Liver (tissue), 9 donors: ENCODE data around the gene NFIA. TPM values are rescaled to one million over a fixed set of nuclear protein-coding genes. Genes with fewer than 3 reads are reported as not detected.

Experiments used
- DNase-seq: peaks from one replicate; pipeline ENCODE4 v3.0.0-alpha.2; 2017; ENCODE audit warnings: low spot score
- H3K27ac ChIP-seq, 2 donors: one replicate each; pipeline ENCODE4 v1.7.0; 2013; ENCODE audit warnings: inconsistent platforms in 2 of 2, low read length in 2 of 2, control low read depth in 1 of 2, low read depth in 1 of 2, mild to moderate bottlenecking in 1 of 2
- H3K27me3 ChIP-seq, 4 donors: one replicate each; pipeline versions ENCODE4 v1.6.1 to v1.7.0; 2013; ENCODE audit warnings: low read length in 3 of 4, inconsistent platforms in 1 of 4, mild to moderate bottlenecking in 1 of 4, moderate library complexity in 1 of 4; ENCODE audit not compliant: control insufficient read depth in 4 of 4, insufficient read depth in 4 of 4
- H3K36me3 ChIP-seq, 4 donors: one replicate each; pipeline versions ENCODE4 v1.6.1 to v1.7.0; 2013; ENCODE audit warnings: low read length in 3 of 4, mild to moderate bottlenecking in 3 of 4, low read depth in 1 of 4, moderate library complexity in 1 of 4; ENCODE audit not compliant: control insufficient read depth in 4 of 4, insufficient read depth in 3 of 4
- H3K4me1 ChIP-seq, 4 donors: one replicate each; pipeline versions ENCODE4 v1.6.1 to v1.7.0; 2013; ENCODE audit warnings: low read length in 3 of 4, mild to moderate bottlenecking in 3 of 4, moderate library complexity in 1 of 4; ENCODE audit not compliant: control insufficient read depth in 4 of 4, insufficient read depth in 4 of 4
- H3K4me3 ChIP-seq, 3 donors: one replicate each; pipeline versions ENCODE4 v1.6.1 to v1.7.0; 2013; ENCODE audit warnings: low read length in 3 of 3, control low read depth in 1 of 3, low read depth in 1 of 3, mild to moderate bottlenecking in 1 of 3
- H3K9ac ChIP-seq, 2 donors: one replicate each; pipeline ENCODE4 v1.7.0; 2013; ENCODE audit warnings: low read length in 2 of 2, mild to moderate bottlenecking in 2 of 2, moderate library complexity in 2 of 2, control low read depth in 1 of 2, low read depth in 1 of 2
- H3K9me3 ChIP-seq, 4 donors: one replicate each; pipeline versions ENCODE4 v1.6.1 to v1.7.0; 2013; ENCODE audit warnings: low read length in 3 of 4; ENCODE audit not compliant: control insufficient read depth in 4 of 4
- EGR1 ChIP-seq, 2 donors: IDR thresholded peaks; 2 replicates each; pipeline ENCODE4 v1.6.1; 2016 to 2018; ENCODE audit warnings: antibody characterized with exemption in 2 of 2, low read depth in 2 of 2
- FOXA1 ChIP-seq: IDR thresholded peaks from 2 replicates; pipeline ENCODE4 v1.6.1; 2016; ENCODE audit warnings: antibody characterized with exemption
- FOXA2 ChIP-seq: IDR thresholded peaks from 2 replicates; pipeline ENCODE4 v1.6.1; 2016; ENCODE audit warnings: antibody characterized with exemption
- GABPA ChIP-seq, 2 donors: IDR thresholded peaks in 1 of 2; conservative IDR thresholded peaks in 1 of 2; 2 replicates each; pipeline ENCODE4 v1.6.1; 2016; ENCODE audit warnings: antibody characterized with exemption in 2 of 2, mild to moderate bottlenecking in 1 of 2, moderate library complexity in 1 of 2
- HNF4A ChIP-seq, 2 donors: conservative IDR thresholded peaks; 2 replicates each; pipeline ENCODE4 v1.6.1; 2016; ENCODE audit warnings: antibody characterized with exemption in 2 of 2, mild to moderate bottlenecking in 2 of 2
- HNF4G ChIP-seq: IDR thresholded peaks from 2 replicates; pipeline ENCODE4 v1.6.1; 2016; ENCODE audit warnings: antibody characterized with exemption
- JUND ChIP-seq, 2 donors: IDR thresholded peaks; 2 replicates each; pipeline ENCODE4 v1.6.1; 2016; ENCODE audit warnings: antibody characterized with exemption in 2 of 2
- NR2F2 ChIP-seq: IDR thresholded peaks from 2 replicates; pipeline ENCODE4 v1.6.1; 2016; ENCODE audit warnings: antibody characterized with exemption
- RAD21 ChIP-seq, 2 donors: IDR thresholded peaks; 2 replicates each; pipeline ENCODE4 v1.6.1; 2016; ENCODE audit warnings: antibody characterized with exemption in 2 of 2, mild to moderate bottlenecking in 2 of 2
- RXRA ChIP-seq, 2 donors: IDR thresholded peaks; 2 replicates each; pipeline ENCODE4 v1.6.1; 2017 to 2018; ENCODE audit warnings: antibody characterized with exemption in 2 of 2, mild to moderate bottlenecking in 1 of 2
- SP1 ChIP-seq: IDR thresholded peaks from 2 replicates; pipeline ENCODE4 v1.6.1; 2018; ENCODE audit warnings: antibody characterized with exemption, mild to moderate bottlenecking
- TAF1 ChIP-seq: conservative IDR thresholded peaks from 2 replicates; pipeline ENCODE4 v1.6.1; 2016; ENCODE audit warnings: antibody characterized with exemption, mild to moderate bottlenecking
- YY1 ChIP-seq: IDR thresholded peaks from 2 replicates; pipeline ENCODE4 v1.6.1; 2016; ENCODE audit warnings: antibody characterized with exemption, mild to moderate bottlenecking
- WGBS: extraction: QIAGEN DNeasy Blood & Tissue Kit; methylation state at CpG from one replicate; pipeline ENCODE4 v1.1.7; 2013; 5-methylcytosine and 5-hydroxymethylcytosine counted together
- polyA plus RNA-seq, 2 donors: library from polyadenylated mRNA; stranded (reverse) in 1 of 2; unstranded in 1 of 2; fragments of 200-250 nt in 1 of 2; fragments of >200 nt in 1 of 2; fragmentation: Nextera tagmentation in 1 of 2; extraction: Ambion mirVana in 1 of 2; gene quantifications; one replicate each; pipeline versions ENCODE4 v1.2.1 to v1.2.3, GENCODE V29; 2013 to 2015
- total RNA-seq, 2 donors: library from RNA; depleted of rRNA; stranded (reverse); fragments of >200 nt; gene quantifications; one replicate each; pipeline ENCODE4 v1.2.3, GENCODE V29; 2014
- TF ChIP-seq, protein P1 (sequence below): IDR thresholded peaks from 2 replicates; pipeline ENCODE4 v1.6.1; 2016; ENCODE audit warnings: antibody characterized with exemption
- TF ChIP-seq, protein P2 (sequence below): fragments of 150-350 bp; IDR thresholded peaks from 2 replicates; pipeline ENCODE4 v1.5.1; 2017; ENCODE audit warnings: improper control_type of control experiment, low read depth, low read length; ENCODE audit not compliant: missing input control
- TF ChIP-seq, protein P3 (sequence below): IDR thresholded peaks from 2 replicates; pipeline ENCODE4 v1.6.1; 2016; ENCODE audit warnings: antibody characterized with exemption, mild to moderate bottlenecking
- TF ChIP-seq, protein P4 (sequence below): IDR thresholded peaks from 2 replicates; pipeline ENCODE4 v1.6.1; 2016; ENCODE audit warnings: antibody characterized with exemption
- TF ChIP-seq, protein P5 (sequence below): IDR thresholded peaks from 2 replicates; pipeline ENCODE4 v1.6.1; 2016; ENCODE audit warnings: antibody characterized with exemption
- donor health status: healthy.
- donor health status: healthy.
- donor health status: healthy.
- donor health status: healthy.
- donor health status: healthy.

NFIA gene
- total and polyA plus RNA-seq, 4 donors, result 6.8 to 53.7 (median 22.2) TPM

DNA sequence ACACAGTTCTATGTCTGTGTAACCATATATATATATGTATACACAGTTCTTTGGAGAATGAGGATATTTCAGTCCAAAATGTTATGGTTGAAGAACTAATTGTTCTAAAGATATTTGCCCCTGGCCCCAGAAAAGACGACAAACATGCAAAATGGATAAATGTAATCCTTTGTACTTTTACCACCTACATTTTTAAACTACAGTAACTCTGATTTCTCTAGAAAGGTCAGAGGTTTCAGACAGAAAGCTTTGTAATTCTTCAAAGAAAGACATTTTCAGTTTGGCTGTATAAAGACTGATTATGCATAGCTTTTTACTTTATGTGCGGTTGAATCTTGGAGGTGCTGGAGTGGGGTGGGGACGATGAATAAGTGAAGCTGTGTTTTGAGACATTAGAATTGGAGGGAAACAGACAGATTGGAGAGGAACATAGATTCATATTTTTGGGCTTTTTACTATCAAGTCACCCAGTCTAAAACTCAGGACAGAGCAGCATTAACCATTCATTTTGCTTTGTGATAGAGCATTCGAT lies 16.6 kb downstream of the NFIA start:
- TF ChIP-seq, protein P1, sequence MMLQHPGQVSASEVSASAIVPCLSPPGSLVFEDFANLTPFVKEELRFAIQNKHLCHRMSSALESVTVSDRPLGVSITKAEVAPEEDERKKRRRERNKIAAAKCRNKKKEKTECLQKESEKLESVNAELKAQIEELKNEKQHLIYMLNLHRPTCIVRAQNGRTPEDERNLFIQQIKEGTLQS, result no peak
- TF ChIP-seq SP1 (no peak), FOXA2 (no peak), TAF1 (no peak), HNF4G (no peak), YY1 (no peak), HNF4A (conservative IDR thresholded peaks at IDR 0.05) (no peak), JUND (IDR thresholded peaks at IDR 0.05) (no peak)
- TF ChIP-seq, protein P2, sequence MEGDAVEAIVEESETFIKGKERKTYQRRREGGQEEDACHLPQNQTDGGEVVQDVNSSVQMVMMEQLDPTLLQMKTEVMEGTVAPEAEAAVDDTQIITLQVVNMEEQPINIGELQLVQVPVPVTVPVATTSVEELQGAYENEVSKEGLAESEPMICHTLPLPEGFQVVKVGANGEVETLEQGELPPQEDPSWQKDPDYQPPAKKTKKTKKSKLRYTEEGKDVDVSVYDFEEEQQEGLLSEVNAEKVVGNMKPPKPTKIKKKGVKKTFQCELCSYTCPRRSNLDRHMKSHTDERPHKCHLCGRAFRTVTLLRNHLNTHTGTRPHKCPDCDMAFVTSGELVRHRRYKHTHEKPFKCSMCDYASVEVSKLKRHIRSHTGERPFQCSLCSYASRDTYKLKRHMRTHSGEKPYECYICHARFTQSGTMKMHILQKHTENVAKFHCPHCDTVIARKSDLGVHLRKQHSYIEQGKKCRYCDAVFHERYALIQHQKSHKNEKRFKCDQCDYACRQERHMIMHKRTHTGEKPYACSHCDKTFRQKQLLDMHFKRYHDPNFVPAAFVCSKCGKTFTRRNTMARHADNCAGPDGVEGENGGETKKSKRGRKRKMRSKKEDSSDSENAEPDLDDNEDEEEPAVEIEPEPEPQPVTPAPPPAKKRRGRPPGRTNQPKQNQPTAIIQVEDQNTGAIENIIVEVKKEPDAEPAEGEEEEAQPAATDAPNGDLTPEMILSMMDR, result no peak
- TF ChIP-seq, protein P3, sequence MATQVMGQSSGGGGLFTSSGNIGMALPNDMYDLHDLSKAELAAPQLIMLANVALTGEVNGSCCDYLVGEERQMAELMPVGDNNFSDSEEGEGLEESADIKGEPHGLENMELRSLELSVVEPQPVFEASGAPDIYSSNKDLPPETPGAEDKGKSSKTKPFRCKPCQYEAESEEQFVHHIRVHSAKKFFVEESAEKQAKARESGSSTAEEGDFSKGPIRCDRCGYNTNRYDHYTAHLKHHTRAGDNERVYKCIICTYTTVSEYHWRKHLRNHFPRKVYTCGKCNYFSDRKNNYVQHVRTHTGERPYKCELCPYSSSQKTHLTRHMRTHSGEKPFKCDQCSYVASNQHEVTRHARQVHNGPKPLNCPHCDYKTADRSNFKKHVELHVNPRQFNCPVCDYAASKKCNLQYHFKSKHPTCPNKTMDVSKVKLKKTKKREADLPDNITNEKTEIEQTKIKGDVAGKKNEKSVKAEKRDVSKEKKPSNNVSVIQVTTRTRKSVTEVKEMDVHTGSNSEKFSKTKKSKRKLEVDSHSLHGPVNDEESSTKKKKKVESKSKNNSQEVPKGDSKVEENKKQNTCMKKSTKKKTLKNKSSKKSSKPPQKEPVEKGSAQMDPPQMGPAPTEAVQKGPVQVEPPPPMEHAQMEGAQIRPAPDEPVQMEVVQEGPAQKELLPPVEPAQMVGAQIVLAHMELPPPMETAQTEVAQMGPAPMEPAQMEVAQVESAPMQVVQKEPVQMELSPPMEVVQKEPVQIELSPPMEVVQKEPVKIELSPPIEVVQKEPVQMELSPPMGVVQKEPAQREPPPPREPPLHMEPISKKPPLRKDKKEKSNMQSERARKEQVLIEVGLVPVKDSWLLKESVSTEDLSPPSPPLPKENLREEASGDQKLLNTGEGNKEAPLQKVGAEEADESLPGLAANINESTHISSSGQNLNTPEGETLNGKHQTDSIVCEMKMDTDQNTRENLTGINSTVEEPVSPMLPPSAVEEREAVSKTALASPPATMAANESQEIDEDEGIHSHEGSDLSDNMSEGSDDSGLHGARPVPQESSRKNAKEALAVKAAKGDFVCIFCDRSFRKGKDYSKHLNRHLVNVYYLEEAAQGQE, result no peak
- TF ChIP-seq, protein P4, sequence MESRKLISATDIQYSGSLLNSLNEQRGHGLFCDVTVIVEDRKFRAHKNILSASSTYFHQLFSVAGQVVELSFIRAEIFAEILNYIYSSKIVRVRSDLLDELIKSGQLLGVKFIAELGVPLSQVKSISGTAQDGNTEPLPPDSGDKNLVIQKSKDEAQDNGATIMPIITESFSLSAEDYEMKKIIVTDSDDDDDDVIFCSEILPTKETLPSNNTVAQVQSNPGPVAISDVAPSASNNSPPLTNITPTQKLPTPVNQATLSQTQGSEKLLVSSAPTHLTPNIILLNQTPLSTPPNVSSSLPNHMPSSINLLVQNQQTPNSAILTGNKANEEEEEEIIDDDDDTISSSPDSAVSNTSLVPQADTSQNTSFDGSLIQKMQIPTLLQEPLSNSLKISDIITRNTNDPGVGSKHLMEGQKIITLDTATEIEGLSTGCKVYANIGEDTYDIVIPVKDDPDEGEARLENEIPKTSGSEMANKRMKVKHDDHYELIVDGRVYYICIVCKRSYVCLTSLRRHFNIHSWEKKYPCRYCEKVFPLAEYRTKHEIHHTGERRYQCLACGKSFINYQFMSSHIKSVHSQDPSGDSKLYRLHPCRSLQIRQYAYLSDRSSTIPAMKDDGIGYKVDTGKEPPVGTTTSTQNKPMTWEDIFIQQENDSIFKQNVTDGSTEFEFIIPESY, result no peak
- DNase-seq, result no peak
- Histone ChIP-seq H3K4me1 (peaks cover 4 to 38% (median 18%) of the 10 kb centered on the region in 4 donors), H3K9ac (no peak overlapping the region), H3K9me3 (no peaks in the 10 kb centered on the region), H3K27me3 (no peaks in the 10 kb centered on the region), H3K4me3 (no peak overlapping the region), H3K36me3 (peaks cover 0 to under 1% (median 0%) of the 10 kb centered on the region in 4 donors), H3K27ac (no peak overlapping the region)
- WGBS, result 86% methylated on average over 4 of the region's 4 CpGs

DNA sequence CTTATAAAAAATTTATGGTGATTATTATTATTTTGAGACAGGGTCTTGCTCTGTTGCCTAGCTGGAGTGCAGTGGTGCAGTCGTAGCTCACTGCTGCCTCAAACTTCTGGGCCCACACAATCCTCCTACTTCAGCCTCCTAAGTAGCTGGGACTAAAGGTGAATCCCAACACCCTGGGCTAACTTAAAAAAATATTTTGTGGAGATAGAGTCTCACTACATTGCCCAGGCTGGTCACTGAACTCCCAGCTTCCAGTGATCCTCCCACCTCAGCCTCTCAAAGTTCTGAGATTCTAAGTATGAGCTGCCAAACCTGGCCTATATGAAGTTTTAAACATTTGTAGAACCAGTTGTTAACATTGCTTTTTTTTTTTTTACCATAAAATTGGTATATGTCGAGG lies 18.2 kb downstream of the NFIA start:
- no peaks in the 10 kb centered on the region for H3K9me3 ChIP-seq
- H3K27ac ChIP-seq, result no peak overlapping the region
- H3K4me3 ChIP-seq, result no peak overlapping the region
- H3K9ac ChIP-seq, result no peak overlapping the region
- DNase-seq, result no peak
- 98% methylated on average over 2 of the region's 2 CpGs for WGBS
- peaks cover 0 to 2% (median 0%) of the 10 kb centered on the region in 4 donors for H3K36me3 ChIP-seq
- peaks cover 0 to 27% (median 8%) of the 10 kb centered on the region in 4 donors for H3K4me1 ChIP-seq
- H3K27me3 ChIP-seq, result no peaks in the 10 kb centered on the region
- no peak for TF ChIP-seq JUND (IDR thresholded peaks at IDR 0.05)
- TF ChIP-seq, protein P1, result no peak
- TF ChIP-seq HNF4G, result no peak
- TF ChIP-seq GABPA (IDR thresholded peaks at IDR 0.05 in 1 of 2, conservative IDR thresholded peaks at IDR 0.05 in 1 of 2), result no peak
- no peak for TF ChIP-seq FOXA1
- TF ChIP-seq NR2F2, result no peak
- TF ChIP-seq EGR1 (IDR thresholded peaks at IDR 0.05; ENCODE audit: low read depth in 2 of 2), result no peak
- TF ChIP-seq, protein P4, result no peak
- no peak for TF ChIP-seq RAD21 (IDR thresholded peaks at IDR 0.05)
- TF ChIP-seq, protein P5, sequence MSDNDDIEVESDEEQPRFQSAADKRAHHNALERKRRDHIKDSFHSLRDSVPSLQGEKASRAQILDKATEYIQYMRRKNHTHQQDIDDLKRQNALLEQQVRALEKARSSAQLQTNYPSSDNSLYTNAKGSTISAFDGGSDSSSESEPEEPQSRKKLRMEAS, result no peak
- TF ChIP-seq, protein P3, result no peak
- TF ChIP-seq RXRA (IDR thresholded peaks at IDR 0.05), result no peak
- TF ChIP-seq TAF1, result no peak
- no peak for TF ChIP-seq HNF4A (conservative IDR thresholded peaks at IDR 0.05)
